WTC11 (cell line): ENCODE results near the gene SMC2. TPM values are rescaled to one million over a fixed set of nuclear protein-coding genes. Genes with fewer than 3 reads are reported as not detected.
A peak's percentile ranks its signal among the peaks of the same experiment; 100 is the strongest.

Experiments
- ATAC-seq: fragments of 200-7000 bp; cut with Tn5 transposase; 2 replicates; pipeline ENCODE4 v1.10.0; 2021; ENCODE audit warnings: mild to moderate bottlenecking, moderate library complexity
- CTCF ChIA-PET: fragments of 300-600 bp; sonication (Branson Sonifier 250); formaldehyde crosslinking; loops from one replicate; lab custom pipeline; 2021; ENCODE audit warnings: antibody characterized with exemption; lab: Charles Lee
- POLR2A ChIA-PET: fragments of 350-600 bp; sonication (Branson Sonifier 250); formaldehyde crosslinking; loops from one replicate; lab custom pipeline; 2021; ENCODE audit warnings: antibody characterized with exemption; lab: Charles Lee
- DNase-seq: peaks from one replicate; pipeline ENCODE4 v3.0.0; 2021; ENCODE audit warnings: low spot score
- H3K27ac Mint-ChIP-seq: 2 replicates; pipeline ENCODE4 v1.8.0; 2021; ENCODE audit warnings: mixed read lengths
- H3K27me3 Mint-ChIP-seq: 2 replicates; pipeline ENCODE4 v1.8.0; 2021; ENCODE audit warnings: low read depth, mild to moderate bottlenecking, moderate library complexity, mixed read lengths
- H3K36me3 Mint-ChIP-seq: 2 replicates; pipeline ENCODE4 v1.8.0; 2021; ENCODE audit warnings: mixed read lengths
- H3K4me1 Mint-ChIP-seq: 2 replicates; pipeline ENCODE4 v1.8.0; 2022; ENCODE audit warnings: mixed read lengths
- H3K4me3 Mint-ChIP-seq: 2 replicates; pipeline ENCODE4 v1.8.0; 2021; ENCODE audit warnings: mild to moderate bottlenecking, moderate library complexity, mixed read lengths
- H3K9me3 Mint-ChIP-seq: 2 replicates; pipeline ENCODE4 v1.8.0; 2021; ENCODE audit warnings: mixed read lengths
- AR ChIP-seq: fragments of 250-450 bp; sonication (Bioruptor Pico); IDR thresholded peaks from 2 replicates; pipeline ENCODE4 v1.9.0; 2021; ENCODE audit warnings: mild to moderate bottlenecking
- CBFB ChIP-seq: sonication (generic); formaldehyde crosslinking; IDR thresholded peaks from 2 replicates; pipeline ENCODE4 v1.8.1; 2022; ENCODE audit warnings: mild to moderate bottlenecking, low read depth, missing genetic modification reagents
- E2F5 ChIP-seq: sonication (generic); formaldehyde crosslinking; IDR thresholded peaks from 2 replicates; pipeline ENCODE4 v1.8.1; 2022; ENCODE audit warnings: mild to moderate bottlenecking, moderate library complexity, missing genetic modification reagents
- ELF4 ChIP-seq: sonication (generic); formaldehyde crosslinking; IDR thresholded peaks from 2 replicates; pipeline ENCODE4 v1.8.1; 2022; ENCODE audit warnings: low read depth, mild to moderate bottlenecking, moderate library complexity, missing genetic modification reagents
- ETV6 ChIP-seq: sonication (generic); formaldehyde crosslinking; IDR thresholded peaks from 2 replicates; pipeline ENCODE4 v1.8.1; 2022; ENCODE audit warnings: mild to moderate bottlenecking, missing genetic modification reagents
- HMGA2 ChIP-seq: fragments of 250-450 bp; sonication (Bioruptor Pico); IDR thresholded peaks from 2 replicates; pipeline ENCODE4 v1.4.0; 2021; ENCODE audit warnings: mild to moderate bottlenecking, moderate library complexity
- JAZF1 ChIP-seq: fragments of 250-450 bp; sonication (Bioruptor Pico); IDR thresholded peaks from 2 replicates; pipeline ENCODE4 v1.9.0; 2021; ENCODE audit warnings: moderate library complexity, mild to moderate bottlenecking, inconsistent platforms
- MAX ChIP-seq: sonication (generic); formaldehyde crosslinking; IDR thresholded peaks from 2 replicates; pipeline ENCODE4 v1.8.0; 2022; ENCODE audit warnings: mild to moderate bottlenecking, missing genetic modification reagents
- NFE2L1 ChIP-seq: sonication (generic); formaldehyde crosslinking; IDR thresholded peaks from 2 replicates; pipeline ENCODE4 v1.8.1; 2023; ENCODE audit warnings: missing genetic modification reagents
- PRDM15 ChIP-seq: sonication (generic); formaldehyde crosslinking; IDR thresholded peaks from 2 replicates; pipeline ENCODE4 v1.8.0; 2022; ENCODE audit warnings: missing genetic modification reagents
- SP1 ChIP-seq: sonication (generic); formaldehyde crosslinking; conservative IDR thresholded peaks from 2 replicates; pipeline ENCODE4 v1.8.1; 2022; ENCODE audit warnings: missing genetic modification reagents
- TEAD1 ChIP-seq: sonication (generic); formaldehyde crosslinking; IDR thresholded peaks from 2 replicates; pipeline ENCODE4 v1.8.0; 2022; ENCODE audit warnings: mild to moderate bottlenecking, missing genetic modification reagents
- USF1 ChIP-seq: sonication (generic); formaldehyde crosslinking; IDR thresholded peaks from 2 replicates; pipeline ENCODE4 v1.8.0; 2022; ENCODE audit warnings: mild to moderate bottlenecking, missing genetic modification reagents
- USF2 ChIP-seq: sonication (generic); formaldehyde crosslinking; IDR thresholded peaks from 2 replicates; pipeline ENCODE4 v1.8.1; 2023; ENCODE audit warnings: mild to moderate bottlenecking, missing genetic modification reagents, moderate library complexity
- ZBTB43 ChIP-seq: sonication (generic); formaldehyde crosslinking; IDR thresholded peaks from 2 replicates; pipeline ENCODE4 v1.8.1; 2023; ENCODE audit warnings: mild to moderate bottlenecking, missing genetic modification reagents
- ZMAT4 ChIP-seq: fragments of 250-450 bp; sonication (Bioruptor Pico); IDR thresholded peaks from 2 replicates; pipeline ENCODE4 v1.9.0; 2021; ENCODE audit warnings: mild to moderate bottlenecking
- ZNF317 ChIP-seq: sonication (generic); formaldehyde crosslinking; IDR thresholded peaks from 2 replicates; pipeline ENCODE4 v1.8.1; 2023; ENCODE audit warnings: low read depth, mild to moderate bottlenecking, moderate library complexity, missing genetic modification reagents, borderline replicate concordance
- ZNF532 ChIP-seq: fragments of 250-450 bp; sonication (Bioruptor Pico); IDR thresholded peaks from 2 replicates; pipeline ENCODE4 v1.9.0; 2021; ENCODE audit warnings: mild to moderate bottlenecking, borderline replicate concordance
- total RNA-seq: library from RNA; stranded (reverse); gene quantifications from 3 replicates; pipeline ENCODE4 v1.2.3, GENCODE V29; 2021

The SMC2 gene
- total RNA-seq, 1 experiment from 2014 or later = 31.9 TPM

- no peak for TF ChIP-seq ZBTB43
Measured at GRCh38 chr9:104091708-104092107, 2.4 kb upstream of the SMC2 start (continued).

- Mint-ChIP-seq H3K4me1 (peaks cover 32% of the 10 kb centered on the region), H3K27ac (peak overlapping the region; percentile 88; the same call in 1 of the 2 replicates), H3K9me3 (no peaks in the 10 kb centered on the region), H3K27me3 (no peaks in the 10 kb centered on the region), H3K4me3 (peak overlapping the region; percentile 97), H3K36me3 (no peaks in the 10 kb centered on the region)
- DNase-seq (no peak), ATAC-seq (no peak)
- ChIA-PET POLR2A (no interaction called here), CTCF (interaction anchor here (1.0 kb wide), 1 partner anchor 403 kb away, joined by 3 read pairs; no protein-coding TSS in a partner anchor)
- TF ChIP-seq USF1 (CRISPR knock-in tag) = no peak
- no peak for TF ChIP-seq ELF4 (CRISPR knock-in tag)
- TF ChIP-seq ZNF532 = no peak
- TF ChIP-seq NFE2L1 (CRISPR knock-in tag) = no peak
- TF ChIP-seq ZNF317 (CRISPR knock-in tag) = no peak
- TF ChIP-seq PRDM15 = no peak
- no peak for TF ChIP-seq CBFB (CRISPR knock-in tag)
- no peak for TF ChIP-seq ZMAT4 (CRISPR knock-in tag)
- TF ChIP-seq ETV6 (CRISPR knock-in tag) = no peak
- no peak for TF ChIP-seq JAZF1 (CRISPR knock-in tag)
- TF ChIP-seq HMGA2 (CRISPR knock-in tag) = no peak
- TF ChIP-seq E2F5 (CRISPR knock-in tag) = no peak
- no peak for TF ChIP-seq TEAD1 (CRISPR knock-in tag)
- TF ChIP-seq USF2 (CRISPR knock-in tag) = no peak
- TF ChIP-seq MAX (CRISPR knock-in tag) = no peak
- TF ChIP-seq SP1 (CRISPR knock-in tag) = no peak
- no peak for TF ChIP-seq AR (CRISPR knock-in tag)
Measured at GRCh38 chr9:104092192-104092591, 1.9 kb upstream of the SMC2 start.
